Spinal cord (tissue), 10 donors: Measurements from ENCODE around the gene ACADS. TPM values are rescaled to one million over a fixed set of nuclear protein-coding genes. Genes with fewer than 3 reads are reported as not detected.

Experiments used
- DNase-seq, 6 donors: peaks; one replicate each; pipeline versions ENCODE4 v3.0.0 to v3.0.0-alpha.2; 2013 to 2015; ENCODE audit warnings: low spot score in 6 of 6, low read depth in 4 of 6
- H3K27ac ChIP-seq: one replicate; pipeline ENCODE4 v1.5.1; 2013; ENCODE audit warnings: low read depth, low read length, control low read depth
- H3K27me3 ChIP-seq: one replicate; pipeline ENCODE4 v1.6.1; 2013; ENCODE audit warnings: low read length; ENCODE audit not compliant: control insufficient read depth, insufficient read depth
- H3K36me3 ChIP-seq: one replicate; pipeline ENCODE4 v1.6.1; 2013; ENCODE audit warnings: low read length; ENCODE audit not compliant: control insufficient read depth, insufficient read depth
- H3K4me1 ChIP-seq: one replicate; pipeline ENCODE4 v1.6.1; 2013; ENCODE audit warnings: low read length; ENCODE audit not compliant: control insufficient read depth, insufficient read depth
- H3K4me3 ChIP-seq: one replicate; pipeline ENCODE4 v1.5.1; 2013; ENCODE audit warnings: low read depth, low read length, control low read depth
- H3K9me3 ChIP-seq: one replicate; pipeline ENCODE4 v1.6.1; 2013; ENCODE audit warnings: low read length; ENCODE audit not compliant: control insufficient read depth, insufficient read depth
- WGBS: methylation state at CpG from one replicate; pipeline ENCODE4 v1.1.5; 2013; ENCODE audit warnings: missing lambda C conversion rate; ENCODE audit not compliant: insufficient coverage; 5-methylcytosine and 5-hydroxymethylcytosine counted together
- polyA plus RNA-seq, 2 donors: library from polyadenylated mRNA; unstranded; fragments of 120-200 nt; gene quantifications; one replicate each; pipeline ENCODE4 v1.2.1, GENCODE V29; 2013; ENCODE audit not compliant: insufficient read length in 2 of 2
- total RNA-seq, 2 donors: library from RNA; depleted of rRNA in 1 of 2; stranded (reverse); fragments of 120-200 nt in 1 of 2; fragments of >200 nt in 1 of 2; gene quantifications; one replicate each; pipeline versions ENCODE4 v1.2.3 to v1.2.4, GENCODE V29; 2013 to 2014
- donor health status: healthy.

Gene ACADS
- total and polyA plus RNA-seq, 4 donors = 6.7 to 12.7 (median 11.9) TPM

DNA sequence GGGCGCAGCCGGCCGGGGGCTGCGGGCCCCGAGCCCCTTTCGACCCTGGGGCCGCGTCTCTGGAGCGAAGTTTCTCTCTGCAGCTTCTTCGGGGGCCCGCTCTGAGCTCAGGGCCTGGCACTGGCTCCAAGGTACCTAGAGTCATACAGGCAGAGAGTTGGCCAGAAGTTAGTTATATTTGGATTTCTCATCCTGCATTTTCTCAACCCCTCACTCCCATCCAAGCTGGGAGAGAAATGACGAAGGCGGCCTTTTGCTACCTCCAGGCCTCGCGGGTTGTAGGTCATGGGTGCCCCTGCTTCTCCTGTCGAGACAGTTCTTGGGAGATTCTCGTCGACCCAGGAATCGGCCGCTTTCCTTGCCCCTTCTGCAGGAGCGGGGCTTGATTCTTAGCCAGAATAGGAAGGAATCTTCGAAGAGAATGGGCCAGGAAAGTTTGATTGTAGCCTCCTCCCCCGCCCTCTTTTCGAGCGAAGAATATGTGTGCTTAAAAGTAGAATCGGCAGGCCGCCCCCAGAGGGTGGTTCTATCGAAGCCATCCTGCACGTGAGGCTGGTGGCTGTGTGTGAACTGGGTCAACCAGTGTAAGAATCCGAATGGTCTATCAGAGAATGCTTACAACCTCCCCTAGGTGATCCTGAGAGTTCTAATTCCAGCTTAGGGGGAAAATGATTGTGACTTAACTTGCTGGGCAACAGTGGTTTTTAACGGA, 37.9 kb upstream of the ACADS start:
- WGBS = 0% methylated on average over 22 of the region's 31 CpGs
- H3K27ac ChIP-seq = peak overlapping the region; percentile 97
- H3K9me3 ChIP-seq = no peaks in the 10 kb centered on the region
- no peaks in the 10 kb centered on the region for H3K27me3 ChIP-seq
- peak in 1 of 6 donors; percentile 19 for DNase-seq
- no peaks in the 10 kb centered on the region for H3K36me3 ChIP-seq
- peak overlapping the region; percentile 85 for H3K4me3 ChIP-seq
- peaks cover 19% of the 10 kb centered on the region for H3K4me1 ChIP-seq

DNA sequence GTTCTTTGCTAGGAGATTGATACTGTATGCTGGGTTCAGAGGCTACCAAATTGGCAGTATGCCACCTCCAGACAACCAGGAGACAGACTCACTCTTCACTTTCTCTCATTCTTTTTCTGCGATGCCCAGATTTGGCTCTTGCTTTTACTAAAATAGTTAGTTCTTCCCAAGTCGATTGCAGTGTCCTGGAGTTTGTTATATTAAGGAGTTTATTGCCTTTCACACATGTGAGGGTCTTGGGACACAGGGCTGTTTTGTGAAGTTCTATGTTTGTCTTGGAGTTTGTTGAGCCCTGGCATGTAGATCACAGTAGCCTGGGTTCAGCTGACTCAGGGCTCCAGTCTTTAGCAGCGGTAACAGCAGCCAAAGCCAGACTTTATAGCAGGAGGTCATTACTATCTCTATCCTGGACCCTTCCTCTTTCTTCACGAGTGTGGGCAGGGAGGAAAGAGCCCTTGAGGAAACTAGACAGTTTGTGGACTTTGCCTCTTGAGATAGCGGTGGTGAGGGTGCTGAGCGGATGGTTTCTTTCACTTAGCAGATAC, 37.0 kb upstream of the ACADS start:
- H3K36me3 ChIP-seq = no peaks in the 10 kb centered on the region
- no peaks in the 10 kb centered on the region for H3K27me3 ChIP-seq
- H3K4me1 ChIP-seq = peaks cover 24% of the 10 kb centered on the region
- WGBS = 60% methylated on average over 1 of the region's 6 CpGs
- H3K27ac ChIP-seq = peak overlapping the region; percentile 97
- H3K4me3 ChIP-seq = peak overlapping the region; percentile 85
- peak in 2 of 6 donors; percentile 34 to 46 for DNase-seq
- no peaks in the 10 kb centered on the region for H3K9me3 ChIP-seq

DNA sequence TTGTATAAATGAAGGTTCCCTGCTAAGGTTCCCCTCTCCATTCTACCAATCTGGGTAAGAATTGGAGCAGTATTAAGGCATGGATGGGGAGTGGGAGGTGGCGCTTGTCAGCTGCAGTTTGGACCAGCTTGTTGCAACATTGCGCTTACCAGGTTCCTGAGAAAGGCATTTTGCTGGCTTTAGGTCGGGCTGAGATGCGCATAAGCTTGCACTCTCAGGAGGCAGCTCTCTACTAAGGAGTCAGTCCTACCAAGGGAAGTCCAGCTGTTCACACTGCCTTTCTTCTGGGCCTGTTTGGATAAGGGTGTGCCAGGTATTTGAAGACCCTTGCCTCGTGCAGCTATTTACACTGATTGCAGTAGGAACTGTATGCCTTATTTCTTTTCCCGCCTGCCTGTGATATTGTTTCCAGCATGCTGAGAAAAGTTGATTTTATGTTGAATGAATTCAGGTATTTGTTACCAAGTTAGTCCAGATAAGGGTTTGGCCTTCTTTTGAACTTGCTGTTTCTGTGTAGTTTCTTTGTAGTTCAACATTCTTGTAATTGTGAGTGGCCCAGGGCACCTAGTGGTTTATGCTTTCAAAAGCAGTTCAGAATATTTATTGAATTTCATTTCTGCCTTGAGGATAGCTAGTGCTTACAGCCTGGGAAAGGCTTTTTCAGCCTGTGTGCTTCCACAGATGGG, 36.1 kb upstream of the ACADS start:
- H3K4me3 ChIP-seq = peak overlapping the region; percentile 85
- DNase-seq = no peak
- peaks cover 7% of the 10 kb centered on the region for H3K36me3 ChIP-seq
- WGBS = 37% methylated on average over 6 of the region's 6 CpGs
- no peaks in the 10 kb centered on the region for H3K9me3 ChIP-seq
- H3K4me1 ChIP-seq = peaks cover 24% of the 10 kb centered on the region
- H3K27ac ChIP-seq = peak overlapping the region; percentile 97
- no peaks in the 10 kb centered on the region for H3K27me3 ChIP-seq

DNA sequence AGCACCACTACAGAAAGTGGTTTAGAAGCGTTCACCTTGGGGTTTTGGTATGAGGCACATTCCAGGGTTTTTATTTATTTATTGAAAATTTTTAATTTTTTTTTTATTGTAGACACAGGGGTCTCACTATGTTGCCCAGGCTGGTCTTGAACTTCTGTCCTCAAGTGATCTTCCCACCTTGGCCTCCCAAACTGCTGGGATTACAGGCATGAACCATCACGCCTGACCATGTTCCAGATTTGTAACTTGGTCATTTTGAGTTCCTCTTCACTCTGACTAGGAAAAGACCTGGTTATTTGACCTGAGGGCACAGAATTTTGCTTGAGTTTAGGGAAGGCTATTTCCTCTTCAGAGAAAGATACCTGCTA, 35.6 kb upstream of the ACADS start:
- H3K36me3 ChIP-seq = peaks cover 12% of the 10 kb centered on the region
- no peak overlapping the region for H3K27ac ChIP-seq
- H3K27me3 ChIP-seq = no peaks in the 10 kb centered on the region
- no peaks in the 10 kb centered on the region for H3K9me3 ChIP-seq
- H3K4me1 ChIP-seq = peaks cover 24% of the 10 kb centered on the region
- no peak for DNase-seq
- 80% methylated on average over 1 of the region's 2 CpGs for WGBS
- no peak overlapping the region for H3K4me3 ChIP-seq

DNA sequence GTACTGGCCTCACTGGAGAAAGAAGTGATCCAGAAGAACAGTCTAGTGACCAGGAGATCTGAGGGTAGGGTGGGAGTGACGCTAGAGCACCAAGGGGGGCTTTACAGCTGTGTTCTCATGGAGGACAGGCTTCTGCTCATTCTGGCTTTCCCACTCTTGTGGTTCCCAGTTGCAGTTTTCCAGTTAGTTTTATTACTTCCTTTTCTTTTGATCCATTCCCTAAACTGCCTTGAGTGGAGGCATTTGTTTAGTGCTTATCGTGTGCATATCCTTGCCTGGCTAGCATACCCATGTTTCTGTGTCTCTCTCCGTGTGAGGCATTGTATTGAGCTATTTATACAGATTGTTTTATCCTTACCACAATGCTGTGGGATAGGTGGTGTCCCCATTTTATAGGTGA, 34.6 kb upstream of the ACADS start:
- Histone ChIP-seq H3K4me1 (peaks cover 24% of the 10 kb centered on the region), H3K27ac (no peak overlapping the region), H3K27me3 (no peaks in the 10 kb centered on the region), H3K9me3 (no peaks in the 10 kb centered on the region), H3K36me3 (peaks cover 18% of the 10 kb centered on the region), H3K4me3 (no peak overlapping the region)
- WGBS = no CpG with 5 or more reads among the region's 3 CpGs
- DNase-seq = no peak

DNA sequence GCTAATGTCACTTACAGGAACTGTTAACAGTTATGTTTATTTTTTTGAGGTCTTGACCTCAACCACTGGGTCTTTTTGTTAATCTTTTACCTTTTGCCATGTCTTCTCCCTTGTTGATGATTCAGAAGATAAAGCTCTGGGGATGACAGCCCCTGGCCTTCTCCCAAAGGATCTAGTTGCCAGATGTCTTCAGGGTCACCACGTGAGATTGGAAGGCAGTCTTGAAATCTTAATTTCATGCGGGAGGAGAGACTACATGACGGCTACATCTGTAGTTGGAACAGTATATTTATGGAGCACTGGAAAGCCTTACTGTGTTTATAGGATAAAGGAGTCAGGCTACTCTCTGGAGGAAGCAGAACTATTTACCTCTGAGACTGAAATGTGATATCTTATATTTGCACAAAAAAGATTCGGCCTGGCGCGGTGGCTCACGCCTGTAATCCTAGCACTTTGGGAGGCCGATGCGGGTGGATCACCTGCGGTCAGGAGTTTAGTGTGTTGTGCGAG, 33.0 kb upstream of the ACADS start:
- no peaks in the 10 kb centered on the region for H3K27me3 ChIP-seq
- H3K4me1 ChIP-seq = peaks cover 24% of the 10 kb centered on the region
- H3K27ac ChIP-seq = peak overlapping the region; percentile 16
- H3K4me3 ChIP-seq = no peak overlapping the region
- H3K36me3 ChIP-seq = peaks cover 29% of the 10 kb centered on the region
- no peaks in the 10 kb centered on the region for H3K9me3 ChIP-seq
- 22% methylated on average over 3 of the region's 11 CpGs for WGBS
- no peak for DNase-seq

DNA sequence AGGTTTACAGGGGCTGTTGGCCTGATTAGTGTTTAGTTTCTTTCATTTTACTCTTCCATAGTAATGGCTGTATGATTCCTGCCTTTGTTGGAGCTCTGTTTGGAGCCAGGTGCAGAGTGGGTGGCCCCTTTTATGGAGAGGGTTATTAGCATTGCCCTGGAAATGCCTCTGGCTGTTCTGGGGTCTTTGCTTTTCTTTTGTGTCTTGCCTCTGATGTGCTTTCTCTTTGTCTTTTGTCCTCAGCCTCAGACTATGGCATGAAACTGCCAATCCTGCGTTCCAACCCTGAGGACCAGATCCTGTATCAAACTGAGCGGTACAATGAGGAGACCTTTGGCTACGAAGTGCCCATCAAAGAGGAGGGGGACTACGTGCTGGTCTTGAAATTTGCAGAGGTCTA, 31.8 kb upstream of the ACADS start:
- peaks cover 37% of the 10 kb centered on the region for H3K36me3 ChIP-seq
- no peak overlapping the region for H3K4me3 ChIP-seq
- H3K9me3 ChIP-seq = no peaks in the 10 kb centered on the region
- H3K27ac ChIP-seq = peak overlapping the region; percentile 25
- DNase-seq = peak in 1 of 6 donors; percentile 26
- 24% methylated on average over 4 of the region's 4 CpGs for WGBS
- peaks cover 13% of the 10 kb centered on the region for H3K4me1 ChIP-seq
- H3K27me3 ChIP-seq = no peaks in the 10 kb centered on the region

DNA sequence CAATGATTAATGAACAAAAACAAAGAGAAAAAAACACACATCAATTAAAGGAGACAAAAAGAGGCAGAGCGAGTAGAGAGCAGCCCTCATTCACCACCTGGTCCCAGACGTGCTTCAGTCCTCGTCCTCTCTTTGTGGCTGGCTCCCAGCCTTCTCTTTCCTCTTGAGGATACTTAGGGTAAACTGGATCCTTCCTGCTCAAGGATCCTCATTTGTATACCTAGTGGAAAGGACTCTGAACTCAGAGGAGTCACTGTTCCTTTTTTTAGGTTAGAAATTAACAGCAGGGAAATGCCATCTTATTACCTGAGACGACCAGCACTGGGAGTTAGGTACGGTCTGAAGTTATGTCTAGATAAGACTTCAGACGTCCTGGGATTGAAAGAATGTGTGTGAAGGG, 29.0 kb upstream of the ACADS start:
- Histone ChIP-seq H3K27ac (no peak overlapping the region), H3K9me3 (no peaks in the 10 kb centered on the region), H3K4me3 (no peak overlapping the region), H3K36me3 (peaks cover 56% of the 10 kb centered on the region), H3K4me1 (peaks cover 5% of the 10 kb centered on the region), H3K27me3 (no peaks in the 10 kb centered on the region)
- no peak for DNase-seq
- WGBS = 85% methylated on average over 5 of the region's 6 CpGs

DNA sequence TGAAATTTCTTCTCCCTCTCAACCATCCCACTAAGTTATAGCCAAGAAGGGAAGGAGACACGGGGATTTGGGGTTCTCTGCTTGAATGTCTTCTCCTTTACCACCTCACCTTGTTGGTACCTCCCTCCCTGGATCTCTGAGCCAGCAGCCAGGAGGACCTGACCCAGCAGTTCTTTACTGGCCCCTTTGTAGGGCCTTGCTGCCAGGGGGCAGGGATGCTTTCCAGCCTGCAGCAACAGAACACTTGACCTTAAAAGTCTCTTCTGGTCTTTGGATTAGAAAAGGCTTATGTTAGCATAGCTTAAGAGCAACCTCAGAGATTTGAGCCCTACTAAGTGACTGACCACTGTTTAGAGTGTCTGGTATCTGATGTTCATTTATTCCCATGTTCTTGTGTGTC, 28.3 kb upstream of the ACADS start:
- no peak for DNase-seq
- peaks cover 5% of the 10 kb centered on the region for H3K4me1 ChIP-seq
- no peaks in the 10 kb centered on the region for H3K9me3 ChIP-seq
- H3K27ac ChIP-seq = no peak overlapping the region
- no CpG with 5 or more reads among the region's 1 CpG for WGBS
- peaks cover 62% of the 10 kb centered on the region for H3K36me3 ChIP-seq
- no peaks in the 10 kb centered on the region for H3K27me3 ChIP-seq
- no peak overlapping the region for H3K4me3 ChIP-seq
